Measurements from ENCODE around the gene PIGT.

The PIGT gene

DNA sequence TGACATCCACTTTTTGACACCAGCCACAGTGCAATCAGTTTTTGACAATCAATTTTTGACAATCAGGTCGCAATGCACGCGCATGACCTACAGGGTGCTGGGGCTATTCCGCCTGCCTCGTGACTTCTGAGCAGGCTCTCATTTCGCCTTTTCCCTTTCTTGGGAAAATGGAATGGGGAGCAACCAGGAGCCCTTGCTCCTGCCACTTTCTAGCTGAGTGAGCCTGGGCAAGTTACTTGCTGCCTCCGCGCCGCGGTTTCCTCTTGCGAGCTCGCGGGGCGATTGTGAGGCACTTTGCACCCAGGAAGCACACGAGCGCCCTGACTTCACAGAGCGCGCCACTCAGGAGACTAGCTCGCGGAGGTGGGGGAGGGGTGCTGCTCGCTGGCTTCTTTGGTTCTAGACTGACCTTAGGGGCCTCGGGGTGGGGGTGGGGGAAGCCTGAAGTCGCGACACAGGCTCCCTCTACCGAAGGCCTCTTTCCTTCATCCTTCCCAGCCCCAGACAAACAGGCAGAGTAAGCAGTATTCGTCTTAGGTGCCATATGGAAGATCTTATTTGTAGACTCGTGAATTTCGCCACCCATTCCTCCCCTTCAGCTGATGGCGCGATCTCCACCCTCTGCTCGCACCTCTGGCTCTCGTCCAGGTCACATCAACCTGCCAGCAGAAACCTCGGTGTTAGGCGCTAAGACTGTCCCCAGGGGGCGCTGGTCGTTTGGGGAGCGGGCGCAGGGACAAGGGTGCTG, 42.4 kb upstream of the PIGT start (continued):
- TF ChIP-seq, protein P1, sequence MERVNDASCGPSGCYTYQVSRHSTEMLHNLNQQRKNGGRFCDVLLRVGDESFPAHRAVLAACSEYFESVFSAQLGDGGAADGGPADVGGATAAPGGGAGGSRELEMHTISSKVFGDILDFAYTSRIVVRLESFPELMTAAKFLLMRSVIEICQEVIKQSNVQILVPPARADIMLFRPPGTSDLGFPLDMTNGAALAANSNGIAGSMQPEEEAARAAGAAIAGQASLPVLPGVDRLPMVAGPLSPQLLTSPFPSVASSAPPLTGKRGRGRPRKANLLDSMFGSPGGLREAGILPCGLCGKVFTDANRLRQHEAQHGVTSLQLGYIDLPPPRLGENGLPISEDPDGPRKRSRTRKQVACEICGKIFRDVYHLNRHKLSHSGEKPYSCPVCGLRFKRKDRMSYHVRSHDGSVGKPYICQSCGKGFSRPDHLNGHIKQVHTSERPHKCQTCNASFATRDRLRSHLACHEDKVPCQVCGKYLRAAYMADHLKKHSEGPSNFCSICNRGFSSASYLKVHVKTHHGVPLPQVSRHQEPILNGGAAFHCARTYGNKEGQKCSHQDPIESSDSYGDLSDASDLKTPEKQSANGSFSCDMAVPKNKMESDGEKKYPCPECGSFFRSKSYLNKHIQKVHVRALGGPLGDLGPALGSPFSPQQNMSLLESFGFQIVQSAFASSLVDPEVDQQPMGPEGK (CRISPR knock-in tag; IDR thresholded peaks at IDR 0.05; ENCODE audit: borderline replicate concordance), result no peak
- no peak for TF ChIP-seq SNAI2 (CRISPR knock-in tag; IDR thresholded peaks at IDR 0.05)

- no peak for ATAC-seq
- no peak for TF ChIP-seq TOX (CRISPR knock-in tag; IDR thresholded peaks at IDR 0.05; ENCODE audit: borderline replicate concordance)
- TF ChIP-seq ISL1 (CRISPR knock-in tag; IDR thresholded peaks at IDR 0.05), result no peak
- TF ChIP-seq TSHZ2 (CRISPR knock-in tag; IDR thresholded peaks at IDR 0.05), result no peak
- no peak for TF ChIP-seq ZC3H10 (CRISPR knock-in tag; IDR thresholded peaks at IDR 0.05)
- no peak for TF ChIP-seq ZNF70 (CRISPR knock-in tag; IDR thresholded peaks at IDR 0.05)
- TF ChIP-seq RARB (CRISPR knock-in tag; IDR thresholded peaks at IDR 0.05), result no peak
- no peak for TF ChIP-seq ZFP30 (CRISPR knock-in tag; IDR thresholded peaks at IDR 0.05)
These were observed 41.9 kb upstream of the PIGT start for GRCh38 chr20:45374101-45374467.

DNA sequence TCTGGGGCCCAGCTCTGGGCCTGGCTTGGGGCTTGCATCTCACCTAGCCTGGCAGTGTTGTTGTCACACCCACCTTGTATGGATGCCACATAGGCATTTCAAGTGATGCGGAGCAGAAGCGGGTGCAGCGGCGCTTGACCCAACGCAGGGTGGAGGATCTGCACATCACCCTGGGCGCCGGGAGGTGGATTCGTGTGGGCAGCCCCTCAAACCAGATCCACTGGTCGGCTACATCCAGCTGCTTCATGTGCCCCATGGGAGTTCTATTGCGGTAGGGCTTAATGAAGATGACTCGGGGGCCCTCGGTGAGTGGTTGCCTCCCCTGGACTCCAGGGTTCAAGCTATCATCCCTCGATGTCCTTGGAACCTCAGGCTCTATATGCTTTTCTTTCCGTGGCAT, 41.0 kb upstream of the PIGT start:
- TF ChIP-seq SNAI2 (CRISPR knock-in tag; IDR thresholded peaks at IDR 0.05) (no peak), BACH2 (CRISPR knock-in tag; IDR thresholded peaks at IDR 0.05; ENCODE audit: borderline replicate concordance) (no peak)
- no peak for ATAC-seq

GRCh38 chr20:45377269-45377668, 38.7 kb upstream of the PIGT start:
- ATAC-seq, result no peak
- TF ChIP-seq ZC3H10 (CRISPR knock-in tag; IDR thresholded peaks at IDR 0.05) (no peak), ZNF565 (CRISPR knock-in tag; conservative IDR thresholded peaks at IDR 0.05; ENCODE audit: low read depth) (no peak)
- TF ChIP-seq, protein P2, sequence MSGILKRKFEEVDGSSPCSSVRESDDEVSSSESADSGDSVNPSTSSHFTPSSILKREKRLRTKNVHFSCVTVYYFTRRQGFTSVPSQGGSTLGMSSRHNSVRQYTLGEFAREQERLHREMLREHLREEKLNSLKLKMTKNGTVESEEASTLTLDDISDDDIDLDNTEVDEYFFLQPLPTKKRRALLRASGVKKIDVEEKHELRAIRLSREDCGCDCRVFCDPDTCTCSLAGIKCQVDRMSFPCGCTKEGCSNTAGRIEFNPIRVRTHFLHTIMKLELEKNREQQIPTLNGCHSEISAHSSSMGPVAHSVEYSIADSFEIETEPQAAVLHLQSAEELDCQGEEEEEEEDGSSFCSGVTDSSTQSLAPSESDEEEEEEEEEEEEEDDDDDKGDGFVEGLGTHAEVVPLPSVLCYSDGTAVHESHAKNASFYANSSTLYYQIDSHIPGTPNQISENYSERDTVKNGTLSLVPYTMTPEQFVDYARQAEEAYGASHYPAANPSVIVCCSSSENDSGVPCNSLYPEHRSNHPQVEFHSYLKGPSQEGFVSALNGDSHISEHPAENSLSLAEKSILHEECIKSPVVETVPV (CRISPR knock-in tag; IDR thresholded peaks at IDR 0.05), result no peak
- TF ChIP-seq, protein P3, sequence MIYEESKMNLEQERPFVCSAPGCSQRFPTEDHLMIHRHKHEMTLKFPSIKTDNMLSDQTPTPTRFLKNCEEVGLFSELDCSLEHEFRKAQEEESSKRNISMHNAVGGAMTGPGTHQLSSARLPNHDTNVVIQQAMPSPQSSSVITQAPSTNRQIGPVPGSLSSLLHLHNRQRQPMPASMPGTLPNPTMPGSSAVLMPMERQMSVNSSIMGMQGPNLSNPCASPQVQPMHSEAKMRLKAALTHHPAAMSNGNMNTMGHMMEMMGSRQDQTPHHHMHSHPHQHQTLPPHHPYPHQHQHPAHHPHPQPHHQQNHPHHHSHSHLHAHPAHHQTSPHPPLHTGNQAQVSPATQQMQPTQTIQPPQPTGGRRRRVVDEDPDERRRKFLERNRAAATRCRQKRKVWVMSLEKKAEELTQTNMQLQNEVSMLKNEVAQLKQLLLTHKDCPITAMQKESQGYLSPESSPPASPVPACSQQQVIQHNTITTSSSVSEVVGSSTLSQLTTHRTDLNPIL (CRISPR knock-in tag; IDR thresholded peaks at IDR 0.05; ENCODE audit: low read depth), result no peak

DNA sequence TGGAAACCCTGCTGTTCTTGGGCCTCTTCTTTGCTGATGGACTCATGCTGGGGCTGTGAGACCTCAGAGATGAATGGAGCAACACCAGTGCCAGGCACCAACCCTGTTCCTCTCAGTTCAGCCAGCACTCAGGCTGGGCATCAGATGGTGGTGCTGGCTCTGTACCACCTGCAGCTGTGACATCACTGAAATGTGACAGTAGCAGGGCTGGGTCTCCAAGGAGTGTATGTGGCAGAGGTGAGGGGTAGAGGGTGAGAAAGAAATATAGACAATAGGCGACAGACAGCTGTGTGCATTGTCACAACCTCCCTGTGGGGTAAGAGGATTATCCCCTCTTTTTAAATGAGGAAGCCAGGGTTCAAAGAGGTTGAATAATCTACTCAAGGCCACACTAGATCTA, 37.8 kb upstream of the PIGT start, which contains the start of gene TP53TG5:
Gene TP53TG5 (minus strand): TSS at position 135 of the 400 bp plus-strand sequence. CDS start 89 bp downstream, at position 46.
- TF ChIP-seq TOX (CRISPR knock-in tag; IDR thresholded peaks at IDR 0.05; ENCODE audit: borderline replicate concordance) (no peak), ZNF8 (CRISPR knock-in tag; IDR thresholded peaks at IDR 0.05) (no peak), POU6F1 (CRISPR knock-in tag; IDR thresholded peaks at IDR 0.05; ENCODE audit: borderline replicate concordance, low read depth) (no peak), CSDC2 (CRISPR knock-in tag; IDR thresholded peaks at IDR 0.05) (no peak), ZC3H10 (CRISPR knock-in tag; IDR thresholded peaks at IDR 0.05) (no peak), TCF4 (CRISPR knock-in tag; IDR thresholded peaks at IDR 0.05; ENCODE audit: borderline replicate concordance) (no peak), ZNF70 (CRISPR knock-in tag; IDR thresholded peaks at IDR 0.05) (no peak), ESRRG (CRISPR knock-in tag; IDR thresholded peaks at IDR 0.05) (no peak), TSHZ2 (CRISPR knock-in tag; IDR thresholded peaks at IDR 0.05) (no peak), BACH2 (CRISPR knock-in tag; IDR thresholded peaks at IDR 0.05; ENCODE audit: borderline replicate concordance) (no peak), RARB (CRISPR knock-in tag; IDR thresholded peaks at IDR 0.05) (no peak), GLIS3 (CRISPR knock-in tag; IDR thresholded peaks at IDR 0.05) (no peak), ISL1 (CRISPR knock-in tag; IDR thresholded peaks at IDR 0.05) (no peak)
- no peak for ATAC-seq

Data from SK-N-SH treated with all-trans-retinoic acid at 6 μM for 48 hours (cell line).